Lower lobe of right lung (tissue), 2 donors: ENCODE measurements around the gene PITPNM3. TPM values are rescaled to one million over a fixed set of nuclear protein-coding genes. Genes with fewer than 3 reads are reported as not detected.

ENCODE experiments used
- ATAC-seq, 2 donors: fragments of 200-7000 bp; cut with Tn5 transposase; one replicate each; pipeline ENCODE4 v1.9.1; 2020 to 2022; ENCODE audit warnings: mild to moderate bottlenecking in 2 of 2, moderate library complexity in 2 of 2
- DNase-seq: peaks from one replicate; pipeline ENCODE4 v3.0.0-alpha.2; 2020
- H3K27ac ChIP-seq: fragments of 200-600 bp; one replicate; pipeline ENCODE4 v1.8.0; 2022
- H3K27me3 ChIP-seq: fragments of 200-600 bp; one replicate; pipeline ENCODE4 v1.8.0; 2022; ENCODE audit warnings: low read depth
- H3K36me3 ChIP-seq: fragments of 200-600 bp; one replicate; pipeline ENCODE4 v1.8.0; 2022; ENCODE audit warnings: mild to moderate bottlenecking
- H3K4me1 ChIP-seq: fragments of 200-600 bp; one replicate; pipeline ENCODE4 v1.8.0; 2022
- H3K4me3 ChIP-seq: fragments of 200-600 bp; one replicate; pipeline ENCODE4 v1.8.0; 2022; ENCODE audit warnings: mild to moderate bottlenecking
- H3K9me3 ChIP-seq: fragments of 200-600 bp; one replicate; pipeline ENCODE4 v1.8.0; 2022
- intact Hi-C: fragments of 100-400 bp; cut with DNase I; formaldehyde crosslinking; loops from one replicate; pipeline ENCODE4 v1.11.0; 2022
- total RNA-seq: library from RNA; stranded (reverse); fragmentation: NEBNext Ultra II Directional; extraction: Animal tissue kit (Norgen Biotek cat#: 25700); gene quantifications from one replicate; pipeline ENCODE4 v1.2.1, GENCODE V29; 2021
- TF ChIP-seq, protein P1 (sequence below): fragments of 200-600 bp; IDR thresholded peaks from one replicate; pipeline ENCODE4 v1.8.0; 2022; ENCODE audit warnings: antibody characterized with exemption, mild to moderate bottlenecking
- donor health status: DM: no; HTN: yes; CAD: no; lungs with severe emphysema.

The PITPNM3 gene
- total RNA-seq, 1 donor from 2014 or later, result 12.3 TPM

DNA sequence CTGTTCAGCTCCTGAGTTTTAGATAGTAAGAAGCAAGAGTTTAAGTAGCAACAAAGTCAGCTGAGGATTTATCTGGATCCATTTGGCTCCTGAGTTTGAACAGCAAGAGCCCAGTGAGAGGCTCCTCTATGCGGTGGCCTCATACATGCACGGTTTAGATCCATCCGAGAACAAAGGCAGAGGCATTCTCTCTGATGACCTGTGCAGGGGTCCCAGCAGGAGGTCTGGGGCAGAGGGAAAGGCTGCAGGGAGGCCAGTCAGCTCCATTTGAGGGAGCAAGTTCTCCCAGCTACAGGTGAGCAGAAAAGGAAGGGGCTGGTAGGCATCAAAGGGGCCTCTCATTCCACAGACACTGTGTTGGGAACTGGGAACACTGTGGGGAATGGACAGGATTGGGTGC, 16.5 kb downstream of the PITPNM3 start:
- no peaks in the 10 kb centered on the region for H3K27me3 ChIP-seq
- ATAC-seq, result no peak
- H3K4me3 ChIP-seq, result no peak overlapping the region
- TF ChIP-seq, protein P1, sequence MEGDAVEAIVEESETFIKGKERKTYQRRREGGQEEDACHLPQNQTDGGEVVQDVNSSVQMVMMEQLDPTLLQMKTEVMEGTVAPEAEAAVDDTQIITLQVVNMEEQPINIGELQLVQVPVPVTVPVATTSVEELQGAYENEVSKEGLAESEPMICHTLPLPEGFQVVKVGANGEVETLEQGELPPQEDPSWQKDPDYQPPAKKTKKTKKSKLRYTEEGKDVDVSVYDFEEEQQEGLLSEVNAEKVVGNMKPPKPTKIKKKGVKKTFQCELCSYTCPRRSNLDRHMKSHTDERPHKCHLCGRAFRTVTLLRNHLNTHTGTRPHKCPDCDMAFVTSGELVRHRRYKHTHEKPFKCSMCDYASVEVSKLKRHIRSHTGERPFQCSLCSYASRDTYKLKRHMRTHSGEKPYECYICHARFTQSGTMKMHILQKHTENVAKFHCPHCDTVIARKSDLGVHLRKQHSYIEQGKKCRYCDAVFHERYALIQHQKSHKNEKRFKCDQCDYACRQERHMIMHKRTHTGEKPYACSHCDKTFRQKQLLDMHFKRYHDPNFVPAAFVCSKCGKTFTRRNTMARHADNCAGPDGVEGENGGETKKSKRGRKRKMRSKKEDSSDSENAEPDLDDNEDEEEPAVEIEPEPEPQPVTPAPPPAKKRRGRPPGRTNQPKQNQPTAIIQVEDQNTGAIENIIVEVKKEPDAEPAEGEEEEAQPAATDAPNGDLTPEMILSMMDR, result no peak
- H3K4me1 ChIP-seq, result no peaks in the 10 kb centered on the region
- H3K36me3 ChIP-seq, result no peaks in the 10 kb centered on the region
- peaks cover 4% of the 10 kb centered on the region for H3K9me3 ChIP-seq
- no peak overlapping the region for H3K27ac ChIP-seq
- intact Hi-C loops, result no loop called here
- no peak for DNase-seq

- no peak for DNase-seq
- intact Hi-C loops, result no loop called here
Measured at GRCh38 chr17:6536566-6537065, 19.7 kb downstream of the PITPNM3 start.

GRCh38 chr17:6536053-6536452, 20.3 kb downstream of the PITPNM3 start:
- TF ChIP-seq, protein P1, result no peak
- H3K4me1 ChIP-seq, result no peaks in the 10 kb centered on the region
- no peaks in the 10 kb centered on the region for H3K27me3 ChIP-seq
- no peak overlapping the region for H3K27ac ChIP-seq
- DNase-seq (no peak), ATAC-seq (no peak)
- H3K9me3 ChIP-seq, result peaks cover 4% of the 10 kb centered on the region
- H3K36me3 ChIP-seq, result no peaks in the 10 kb centered on the region
- intact Hi-C loops, result no loop called here
- no peak overlapping the region for H3K4me3 ChIP-seq

More at GRCh38 chr17:6536566-6537065, 19.7 kb downstream of the PITPNM3 start:
- Histone ChIP-seq H3K4me1 (no peaks in the 10 kb centered on the region), H3K4me3 (no peak overlapping the region), H3K36me3 (no peaks in the 10 kb centered on the region), H3K27me3 (no peaks in the 10 kb centered on the region), H3K27ac (no peak overlapping the region), H3K9me3 (peaks cover 4% of the 10 kb centered on the region)
- TF ChIP-seq, protein P1, result no peak
- no peak for ATAC-seq

- ATAC-seq (no peak), DNase-seq (no peak)
- Histone ChIP-seq H3K36me3 (no peaks in the 10 kb centered on the region), H3K27ac (no peak overlapping the region), H3K4me1 (no peaks in the 10 kb centered on the region), H3K9me3 (peaks cover 4% of the 10 kb centered on the region), H3K4me3 (no peak overlapping the region), H3K27me3 (no peaks in the 10 kb centered on the region)
- intact Hi-C loops, result no loop called here
- TF ChIP-seq, protein P1, result no peak
Measured at GRCh38 chr17:6534846-6535514, 21.4 kb downstream of the PITPNM3 start.

- ATAC-seq (no peak), DNase-seq (no peak)
- intact Hi-C loops, result no loop called here
- H3K36me3 ChIP-seq, result no peaks in the 10 kb centered on the region
- H3K4me3 ChIP-seq, result no peak overlapping the region
- no peaks in the 10 kb centered on the region for H3K27me3 ChIP-seq
- H3K4me1 ChIP-seq, result no peaks in the 10 kb centered on the region
- H3K27ac ChIP-seq, result no peak overlapping the region
- no peaks in the 10 kb centered on the region for H3K9me3 ChIP-seq
- TF ChIP-seq, protein P1, result no peak
Measured at GRCh38 chr17:6532441-6532885, 23.9 kb downstream of the PITPNM3 start.
